Esophagus muscularis mucosa (tissue), 4 donors: Measurements from ENCODE around the gene COG2.

Experiments used
- CTCF ChIP-seq, 3 experiments: fragments of 200-600 bp in 2 of 3; fragments of 450-650 bp in 1 of 3; sonication (generic) in 2 of 3; IDR thresholded peaks; one replicate each; pipeline ENCODE4 v1.5.1; 2017 to 2019; ENCODE audit warnings: antibody characterized with exemption in 3 of 3, mild to moderate bottlenecking in 2 of 3, moderate library complexity in 1 of 3
- EP300 ChIP-seq: sonication (generic); formaldehyde crosslinking; IDR thresholded peaks from one replicate; pipeline ENCODE4 v1.6.1; 2017; ENCODE audit warnings: antibody characterized with exemption
- POLR2A ChIP-seq: fragments of 450-650 bp; IDR thresholded peaks from one replicate; pipeline ENCODE4 v1.6.1; 2017; ENCODE audit warnings: antibody characterized with exemption, moderate library complexity, mild to moderate bottlenecking, low read depth

DNA sequence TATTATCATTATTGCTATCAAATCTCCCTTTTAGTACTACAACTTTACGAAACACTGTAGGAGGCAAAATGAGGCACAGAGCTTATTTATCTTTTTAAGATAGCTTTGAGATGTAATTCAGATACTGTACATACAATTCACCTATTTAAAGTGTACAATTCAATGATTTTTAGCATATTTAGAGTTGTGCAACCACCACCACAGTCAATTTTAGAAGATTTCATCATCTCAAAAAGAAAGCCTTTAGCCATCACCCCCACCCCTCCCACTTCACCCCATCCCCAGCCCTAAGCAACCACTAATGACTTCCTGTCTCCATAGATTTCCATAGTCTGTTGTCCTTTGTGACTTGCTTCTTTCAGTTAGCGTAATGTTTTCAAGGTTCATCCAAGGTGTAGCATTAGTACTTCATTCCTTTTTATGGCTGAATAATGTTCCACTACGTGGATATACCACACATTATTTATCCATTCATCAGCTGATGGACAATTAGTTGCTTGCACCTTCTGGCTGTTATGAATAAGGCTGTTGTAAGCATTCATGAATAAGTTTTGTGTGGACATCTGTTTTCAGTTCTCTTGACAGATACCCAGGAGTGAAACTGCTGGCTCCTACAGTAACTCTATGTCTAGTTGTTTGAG lies 95.5 kb downstream of the COG2 start:
- no peak for TF ChIP-seq EP300
- TF ChIP-seq CTCF (IDR thresholded peaks at IDR 0.05): no peak
- no peak for TF ChIP-seq POLR2A
